22Rv1 (cell line): Measurements from ENCODE around the gene WBP1L.

Experiments used
- ZFX ChIP-seq: fragments of 450-650 bp; IDR thresholded peaks from 2 replicates; pipeline ENCODE4 v1.6.1; 2017; ENCODE audit warnings: antibody characterized with exemption, borderline replicate concordance
- TF ChIP-seq, protein P1 (sequence below): fragments of 450-650 bp; IDR thresholded peaks from 2 replicates; pipeline ENCODE4 v1.5.1; 2017; ENCODE audit warnings: mild to moderate bottlenecking

DNA sequence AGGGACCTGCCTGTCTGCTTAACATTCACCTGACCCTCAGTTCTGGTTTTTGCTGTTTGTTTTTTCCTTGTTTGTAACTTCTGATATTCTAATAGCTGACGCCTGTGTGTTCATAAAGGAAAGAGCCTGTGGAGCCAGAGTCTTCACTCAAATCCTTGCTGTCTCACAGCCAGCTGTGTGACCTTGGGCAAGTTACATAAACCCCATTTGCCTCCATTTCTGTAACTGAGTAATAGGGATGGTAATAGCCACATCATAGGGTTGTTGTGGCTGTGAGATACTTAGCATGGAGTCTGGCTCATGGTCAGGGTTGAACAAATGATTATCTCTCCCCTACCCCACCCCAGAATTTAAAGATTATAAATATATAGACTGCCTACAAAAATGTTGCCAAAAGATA, 27.0 kb downstream of the WBP1L start:
- TF ChIP-seq, protein P1, sequence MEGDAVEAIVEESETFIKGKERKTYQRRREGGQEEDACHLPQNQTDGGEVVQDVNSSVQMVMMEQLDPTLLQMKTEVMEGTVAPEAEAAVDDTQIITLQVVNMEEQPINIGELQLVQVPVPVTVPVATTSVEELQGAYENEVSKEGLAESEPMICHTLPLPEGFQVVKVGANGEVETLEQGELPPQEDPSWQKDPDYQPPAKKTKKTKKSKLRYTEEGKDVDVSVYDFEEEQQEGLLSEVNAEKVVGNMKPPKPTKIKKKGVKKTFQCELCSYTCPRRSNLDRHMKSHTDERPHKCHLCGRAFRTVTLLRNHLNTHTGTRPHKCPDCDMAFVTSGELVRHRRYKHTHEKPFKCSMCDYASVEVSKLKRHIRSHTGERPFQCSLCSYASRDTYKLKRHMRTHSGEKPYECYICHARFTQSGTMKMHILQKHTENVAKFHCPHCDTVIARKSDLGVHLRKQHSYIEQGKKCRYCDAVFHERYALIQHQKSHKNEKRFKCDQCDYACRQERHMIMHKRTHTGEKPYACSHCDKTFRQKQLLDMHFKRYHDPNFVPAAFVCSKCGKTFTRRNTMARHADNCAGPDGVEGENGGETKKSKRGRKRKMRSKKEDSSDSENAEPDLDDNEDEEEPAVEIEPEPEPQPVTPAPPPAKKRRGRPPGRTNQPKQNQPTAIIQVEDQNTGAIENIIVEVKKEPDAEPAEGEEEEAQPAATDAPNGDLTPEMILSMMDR: no peak
- TF ChIP-seq ZFX: no peak
